Measurements from ENCODE around the gene FLRT1.
A peak's percentile ranks its signal among the peaks of the same experiment; 100 is the strongest.

Gene FLRT1

GRCh38 chr11:64038500-64038899 is 2.8 kb downstream of the FLRT1 start:
- no peaks in the 10 kb centered on the region for H3K36me3 ChIP-seq
- H3K4me3 ChIP-seq (ENCODE audit: low read depth, low read length): no peak overlapping the region
- H3K27me3 ChIP-seq: peaks cover 14% of the 10 kb centered on the region
- no peaks in the 10 kb centered on the region for H3K9me3 ChIP-seq
- no peaks in the 10 kb centered on the region for H3K4me1 ChIP-seq
- TF ChIP-seq CTCF (IDR thresholded peaks at IDR 0.05; ENCODE audit: low read depth, low read length): no peak
- no peak for DNase-seq

GRCh38 chr11:64039012-64039665 is 3.4 kb downstream of the FLRT1 start:
- H3K36me3 ChIP-seq: no peaks in the 10 kb centered on the region
- no peak overlapping the region for H3K4me3 ChIP-seq (ENCODE audit: low read depth, low read length)
- H3K9me3 ChIP-seq: no peaks in the 10 kb centered on the region
- TF ChIP-seq CTCF (IDR thresholded peaks at IDR 0.05; ENCODE audit: low read depth, low read length): no peak
- DNase-seq: no peak
- H3K4me1 ChIP-seq: no peaks in the 10 kb centered on the region
- H3K27me3 ChIP-seq: peaks cover 14% of the 10 kb centered on the region

- Histone ChIP-seq H3K36me3 (no peaks in the 10 kb centered on the region), H3K27me3 (peaks cover 10% of the 10 kb centered on the region), H3K4me1 (no peaks in the 10 kb centered on the region), H3K9me3 (no peaks in the 10 kb centered on the region), H3K4me3 (ENCODE audit: low read depth, low read length) (no peak overlapping the region)
- DNase-seq: no peak
- peak; percentile 54 for TF ChIP-seq CTCF (IDR thresholded peaks at IDR 0.05; ENCODE audit: low read depth, low read length)
These were observed 5.1 kb downstream of the FLRT1 start for GRCh38 chr11:64040684-64041322.

GRCh38 chr11:64041846-64042245 is 6.1 kb downstream of the FLRT1 start:
- no peak overlapping the region for H3K4me3 ChIP-seq (ENCODE audit: low read depth, low read length)
- no peaks in the 10 kb centered on the region for H3K4me1 ChIP-seq
- no peaks in the 10 kb centered on the region for H3K9me3 ChIP-seq
- DNase-seq: no peak
- TF ChIP-seq CTCF (IDR thresholded peaks at IDR 0.05; ENCODE audit: low read depth, low read length): no peak
- H3K27me3 ChIP-seq: peaks cover 3% of the 10 kb centered on the region
- H3K36me3 ChIP-seq: no peaks in the 10 kb centered on the region

GRCh38 chr11:64042301-64042700 is 6.6 kb downstream of the FLRT1 start:
- no peaks in the 10 kb centered on the region for H3K9me3 ChIP-seq
- H3K27me3 ChIP-seq: no peaks in the 10 kb centered on the region
- no peak overlapping the region for H3K4me3 ChIP-seq (ENCODE audit: low read depth, low read length)
- TF ChIP-seq CTCF (IDR thresholded peaks at IDR 0.05; ENCODE audit: low read depth, low read length): no peak
- no peaks in the 10 kb centered on the region for H3K4me1 ChIP-seq
- H3K36me3 ChIP-seq: no peaks in the 10 kb centered on the region
- DNase-seq: no peak

- no peaks in the 10 kb centered on the region for H3K36me3 ChIP-seq
- no peak overlapping the region for H3K4me3 ChIP-seq (ENCODE audit: low read depth, low read length)
- no peaks in the 10 kb centered on the region for H3K4me1 ChIP-seq
- H3K27me3 ChIP-seq: no peaks in the 10 kb centered on the region
- TF ChIP-seq CTCF (IDR thresholded peaks at IDR 0.05; ENCODE audit: low read depth, low read length): no peak
- no peaks in the 10 kb centered on the region for H3K9me3 ChIP-seq
- no peak for DNase-seq
These were observed 7.8 kb downstream of the FLRT1 start for GRCh38 chr11:64043545-64043944.
